Activated CD4-positive, alpha-beta T cell treated with anti-CD3 and anti-CD28 coated beads for 36 hours (primary cell): ENCODE measurements around the gene SEC63. TPM values are rescaled to one million over a fixed set of nuclear protein-coding genes. Genes with fewer than 3 reads are reported as not detected.
"Not testable (repeated sequence)": the region's sequence is repeated elsewhere in the genome, so short reads cannot be mapped to it uniquely, and the experiment has no call there.

Experiments used
- ATAC-seq: fragments of 200-7000 bp; cut with Tn5 transposase; one replicate; pipeline ENCODE4 v1.10.0; 2021; ENCODE audit warnings: mild to moderate bottlenecking, moderate library complexity
- CTCF ChIA-PET: fragments of 350-600 bp; sonication (Branson Sonifier 250); formaldehyde crosslinking; loops from one replicate; lab custom pipeline; 2021; ENCODE audit warnings: antibody characterized with exemption; lab: Charles Lee
- POLR2A ChIA-PET: fragments of 350-600 bp; sonication (Branson Sonifier 250); formaldehyde crosslinking; loops from one replicate; lab custom pipeline; 2021; ENCODE audit warnings: antibody characterized with exemption, inconsistent platforms; lab: Charles Lee
- DNase-seq: peaks from one replicate; pipeline ENCODE4 v3.0.0-alpha.2; 2020
- H3K27ac Mint-ChIP-seq: one replicate; pipeline ENCODE4 v1.8.0; 2021; ENCODE audit warnings: mixed read lengths
- H3K27me3 Mint-ChIP-seq: one replicate; pipeline ENCODE4 v1.8.0; 2021; ENCODE audit warnings: mixed read lengths
- H3K36me3 Mint-ChIP-seq: one replicate; pipeline ENCODE4 v1.8.0; 2021; ENCODE audit warnings: low read depth, mixed read lengths
- H3K4me1 Mint-ChIP-seq: one replicate; pipeline ENCODE4 v1.8.0; 2021; ENCODE audit warnings: mixed read lengths
- H3K4me3 Mint-ChIP-seq: one replicate; pipeline ENCODE4 v1.8.0; 2021; ENCODE audit warnings: mild to moderate bottlenecking, moderate library complexity, mixed read lengths
- H3K9me3 Mint-ChIP-seq: one replicate; pipeline ENCODE4 v1.8.0; 2021; ENCODE audit warnings: low read depth, mixed read lengths
- intact Hi-C, 2 experiments: fragments of 100-400 bp; cut with DNase I in 1 of 2; cut with micrococcal nuclease in 1 of 2; formaldehyde crosslinking; loops; one replicate each; pipeline versions ENCODE4 v1.14.2 to v1.15.1; 2022 to 2024; cut with DNase I, micrococcal nuclease
- total RNA-seq, 2 experiments: library from RNA; stranded (reverse); gene quantifications; one replicate each; pipeline ENCODE4 v1.2.3, GENCODE V29; 2021

The SEC63 gene
- total RNA-seq, 2 experiments from 2014 or later = 98.7 to 100 TPM

DNA sequence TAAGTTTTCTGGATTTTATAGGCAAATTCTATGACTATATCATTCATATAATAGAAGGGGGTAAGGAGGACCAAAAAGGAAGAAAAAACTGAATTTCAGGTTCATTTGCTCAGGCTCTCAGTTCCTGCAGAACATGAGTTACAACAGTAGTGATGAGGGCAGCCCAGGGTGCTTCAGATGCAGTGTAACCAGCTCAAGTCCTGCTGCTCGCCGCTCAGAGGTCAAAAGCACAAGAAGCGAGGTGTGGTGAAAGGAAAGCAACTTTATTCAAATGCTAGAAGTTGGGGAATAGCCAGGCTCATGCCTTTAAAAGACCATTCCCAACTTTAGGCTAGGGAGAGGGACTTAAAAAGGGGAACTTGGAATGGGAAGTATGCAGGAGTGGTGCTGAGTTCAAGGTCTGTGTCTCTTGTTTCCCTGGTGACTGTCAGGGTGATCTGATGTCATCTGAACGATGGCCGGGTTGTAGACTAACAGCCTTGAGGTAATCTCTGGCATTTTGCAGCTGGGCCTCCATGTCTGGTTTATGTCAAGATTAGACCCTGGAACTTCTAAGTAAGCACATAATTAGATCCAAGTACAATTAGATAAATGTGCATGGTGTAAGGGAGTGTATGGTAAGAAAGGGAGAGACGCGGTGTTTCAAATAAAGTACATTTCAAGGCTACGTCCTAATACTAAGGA is 14.5 kb upstream of the SEC63 start:
- Mint-ChIP-seq H3K27me3 (no peaks in the 10 kb centered on the region), H3K4me1 (no peaks in the 10 kb centered on the region), H3K9me3 (no peaks in the 10 kb centered on the region), H3K27ac (no peak overlapping the region), H3K4me3 (no peak overlapping the region), H3K36me3 (no peaks in the 10 kb centered on the region)
- ATAC-seq = no peak
- intact Hi-C loops = loop anchor here in 1 of 2 experiments (10.0 kb wide), 1 partner anchor 552 kb away; no protein-coding TSS in a partner anchor
- ChIA-PET POLR2A (no interaction called here), CTCF (interaction anchor here (0.6 to 0.8 kb wide), 2 partner anchors 29 to 354 kb away, joined by 3 to 4 read pairs; no protein-coding TSS in a partner anchor)
- DNase-seq = no peak

DNA sequence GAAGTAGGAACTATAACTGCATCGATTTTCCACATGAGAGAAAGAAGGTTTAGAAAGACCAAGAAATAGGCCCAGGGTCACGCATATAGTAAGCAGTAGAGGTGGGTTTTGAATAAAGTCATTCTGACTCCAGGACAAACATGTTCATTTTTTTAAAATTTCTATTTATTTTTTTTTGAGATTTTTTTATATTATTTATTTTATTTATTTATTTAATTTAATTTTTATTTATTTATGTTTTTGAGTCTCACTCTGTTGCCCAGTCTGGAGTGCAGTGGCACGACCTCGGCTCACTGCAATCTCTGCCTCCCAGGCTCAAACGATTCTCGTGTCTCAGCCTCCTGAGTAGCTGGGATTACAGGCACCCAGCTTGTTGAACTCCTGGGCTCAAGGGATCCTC is 13.2 kb upstream of the SEC63 start:
- POLR2A ChIA-PET = no interaction called here
- no peaks in the 10 kb centered on the region for H3K4me1 Mint-ChIP-seq
- no peak for DNase-seq
- no peaks in the 10 kb centered on the region for H3K27me3 Mint-ChIP-seq
- H3K9me3 Mint-ChIP-seq = no peaks in the 10 kb centered on the region
- ATAC-seq = no peak
- no peak overlapping the region for H3K4me3 Mint-ChIP-seq
- CTCF ChIA-PET = interaction anchor here (0.6 to 0.7 kb wide), 2 partner anchors 41 to 859 kb away, joined by 3 to 4 read pairs; no protein-coding TSS in a partner anchor
- intact Hi-C loops = loop anchor here in 1 of 2 experiments (10.0 kb wide), 1 partner anchor 554 kb away; no protein-coding TSS in a partner anchor
- no peaks in the 10 kb centered on the region for H3K36me3 Mint-ChIP-seq
- H3K27ac Mint-ChIP-seq = no peak overlapping the region

DNA sequence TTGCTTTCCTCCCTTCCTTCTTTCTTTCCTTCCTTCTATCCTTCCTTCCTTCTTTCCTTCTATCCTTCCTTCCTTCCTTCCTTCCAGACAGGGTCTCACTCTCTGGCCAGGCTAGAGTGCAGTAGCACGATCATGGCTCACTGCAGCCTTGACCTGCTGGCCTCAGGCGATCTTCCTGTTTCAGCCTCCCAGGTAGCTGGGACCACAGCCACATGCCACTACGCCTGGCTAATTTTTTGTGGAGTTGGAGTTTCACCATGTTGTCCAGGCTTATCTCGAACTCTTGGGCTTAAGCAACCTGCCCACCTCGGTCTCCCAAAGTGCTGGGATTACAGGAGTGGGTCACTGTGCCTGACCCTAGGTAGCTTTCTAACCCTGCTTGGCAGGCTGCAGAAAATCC is 12.2 kb upstream of the SEC63 start:
- Mint-ChIP-seq H3K27me3 (no peaks in the 10 kb centered on the region), H3K4me3 (no peak overlapping the region), H3K27ac (no peak overlapping the region), H3K9me3 (no peaks in the 10 kb centered on the region), H3K36me3 (no peaks in the 10 kb centered on the region), H3K4me1 (peaks cover 4% of the 10 kb centered on the region)
- POLR2A ChIA-PET = no interaction called here
- intact Hi-C loops = loop anchor here in 1 of 2 experiments (10.0 kb wide), 1 partner anchor 555 kb away; no protein-coding TSS in a partner anchor
- CTCF ChIA-PET = no interaction called here
- ATAC-seq (no peak), DNase-seq (no peak)

DNA sequence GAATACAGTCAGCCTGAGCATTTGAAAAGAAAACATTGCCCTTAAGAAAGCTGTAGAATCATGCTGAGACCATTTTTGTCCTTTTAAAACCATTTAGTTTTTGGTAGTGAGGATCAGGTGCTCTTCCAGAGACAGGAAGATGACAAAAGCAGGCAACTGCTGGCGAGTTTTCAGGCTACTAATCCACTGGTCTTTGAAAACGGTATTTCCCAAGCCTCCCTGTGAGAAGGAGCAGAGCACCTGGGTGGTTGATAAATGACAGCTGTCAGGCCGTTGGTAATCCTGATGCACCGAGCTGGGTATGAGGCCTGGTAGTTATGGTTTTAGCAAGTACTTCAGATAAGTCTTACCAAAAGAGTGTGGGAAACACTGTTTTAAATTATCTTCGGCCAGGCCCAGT is 10.1 kb upstream of the SEC63 start:
- intact Hi-C loops = loop anchor here in 1 of 2 experiments (10.0 kb wide), 2 partner anchors 877 to 907 kb away; partner anchors contain the start of gene ARMC2
- H3K36me3 Mint-ChIP-seq = no peaks in the 10 kb centered on the region
- H3K4me3 Mint-ChIP-seq = no peak overlapping the region
- POLR2A ChIA-PET = no interaction called here
- no peak for ATAC-seq
- H3K9me3 Mint-ChIP-seq = no peaks in the 10 kb centered on the region
- no peak overlapping the region for H3K27ac Mint-ChIP-seq
- no peaks in the 10 kb centered on the region for H3K27me3 Mint-ChIP-seq
- CTCF ChIA-PET = interaction anchor here (0.6 kb wide), 1 partner anchor 33 kb away, joined by 3 read pairs; no protein-coding TSS in a partner anchor
- H3K4me1 Mint-ChIP-seq = peaks cover 22% of the 10 kb centered on the region
- DNase-seq = no peak

DNA sequence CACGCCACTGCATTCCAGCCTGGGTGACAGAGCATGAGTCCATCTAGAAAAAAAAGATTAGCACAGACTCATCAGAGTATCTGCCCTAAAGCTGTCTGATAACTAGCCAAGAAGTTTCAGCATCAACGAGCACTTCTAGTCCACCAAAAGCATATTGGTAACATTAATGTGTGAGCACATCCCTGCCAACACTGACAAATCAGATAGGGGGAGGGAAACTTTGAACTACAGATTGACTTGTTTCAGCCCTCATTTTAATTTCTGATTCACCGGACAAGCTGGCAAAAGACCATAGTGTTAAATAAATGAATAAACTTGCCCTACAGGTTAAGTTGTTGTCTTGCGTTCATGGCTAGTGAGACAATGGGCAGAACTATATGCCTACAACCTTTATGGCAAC is 7.7 kb upstream of the SEC63 start:
- no peak for DNase-seq
- intact Hi-C loops = loop anchor here (2.0 to 10.0 kb wide), 4 partner anchors 141 to 1043 kb away; partner anchors contain the start of genes ARMC2 (in 1 of the 2) and SCML4 (in 1 of the 2)
- Mint-ChIP-seq H3K9me3 (no peaks in the 10 kb centered on the region), H3K27me3 (no peaks in the 10 kb centered on the region), H3K4me1 (peaks cover 22% of the 10 kb centered on the region), H3K27ac (no peak overlapping the region), H3K4me3 (no peak overlapping the region), H3K36me3 (no peaks in the 10 kb centered on the region)
- ChIA-PET POLR2A (no interaction called here), CTCF (interaction anchor here (0.7 to 1.6 kb wide), 7 partner anchors 13 to 671 kb away, joined by 3 to 6 read pairs (median 4); partner anchors contain the start of gene OSTM1)
- ATAC-seq = no peak

DNA sequence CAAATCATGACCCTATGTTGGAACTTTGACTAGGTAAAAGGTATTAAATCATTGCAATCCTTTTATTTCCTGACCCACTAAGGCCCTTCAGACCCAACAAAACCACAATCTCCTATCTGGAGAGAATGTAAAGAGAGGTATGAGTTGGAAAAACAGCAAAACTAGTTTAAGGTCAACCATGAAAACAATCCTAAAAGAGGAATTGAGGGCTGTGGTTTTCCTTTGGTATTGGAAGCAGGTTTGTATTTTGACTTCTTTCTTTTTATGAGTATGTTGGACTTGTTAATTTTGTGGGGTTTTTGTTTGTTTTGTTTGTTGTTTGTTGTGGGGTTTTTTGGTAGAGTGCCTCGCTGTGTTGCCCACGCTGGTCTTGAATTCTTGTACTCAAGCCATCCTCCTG is 4.7 kb upstream of the SEC63 start:
- POLR2A ChIA-PET = no interaction called here

DNA sequence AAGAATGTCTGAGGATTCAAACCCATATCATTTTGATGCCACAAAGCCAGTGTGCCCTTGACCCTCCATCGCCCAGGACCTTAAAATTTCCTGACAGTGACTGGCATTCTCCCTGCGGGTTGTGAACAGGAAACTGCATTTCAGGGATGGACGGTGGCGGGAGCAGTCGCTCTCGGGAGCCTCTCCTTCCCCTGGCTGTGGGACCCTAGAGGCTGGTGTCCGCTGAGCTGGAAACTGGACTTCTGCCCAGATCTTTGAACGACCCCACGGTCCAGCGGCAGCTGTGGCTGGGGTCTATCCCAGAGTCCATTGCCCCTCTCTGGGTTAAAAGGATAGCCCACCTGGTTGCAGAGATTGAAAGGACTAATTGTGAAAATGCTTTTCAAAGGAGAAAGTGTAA is 1.4 kb upstream of the SEC63 start:
- Mint-ChIP-seq H3K27ac (peak overlapping the region; percentile 13), H3K9me3 (no peaks in the 10 kb centered on the region), H3K4me3 (peak overlapping the region; percentile 100), H3K36me3 (peaks cover 26% of the 10 kb centered on the region), H3K27me3 (peaks cover 2% of the 10 kb centered on the region), H3K4me1 (peaks cover 46% of the 10 kb centered on the region)
- intact Hi-C loops = loop anchor here (2.0 to 10.0 kb wide), 8 partner anchors 115 to 1445 kb away; partner anchors contain the start of genes AFG1L (in 2 of the 2), BEND3 (in 1 of the 2) and OSTM1 (in 1 of the 2)
- no peak for ATAC-seq
- DNase-seq = no peak
- POLR2A ChIA-PET = no interaction called here
- CTCF ChIA-PET = no interaction called here

More for the DNA sequence above, 4.7 kb upstream of the SEC63 start:
- intact Hi-C loops = loop anchor here in 1 of 2 experiments (10.0 kb wide), 2 partner anchors 882 to 912 kb away; partner anchors contain the start of gene ARMC2
- Mint-ChIP-seq H3K27ac (no peak overlapping the region), H3K9me3 (no peaks in the 10 kb centered on the region), H3K4me3 (no peak overlapping the region), H3K4me1 (peaks cover 38% of the 10 kb centered on the region), H3K36me3 (no peaks in the 10 kb centered on the region), H3K27me3 (peaks cover 2% of the 10 kb centered on the region)
- CTCF ChIA-PET = no interaction called here
- no peak for DNase-seq
- ATAC-seq = no peak

DNA sequence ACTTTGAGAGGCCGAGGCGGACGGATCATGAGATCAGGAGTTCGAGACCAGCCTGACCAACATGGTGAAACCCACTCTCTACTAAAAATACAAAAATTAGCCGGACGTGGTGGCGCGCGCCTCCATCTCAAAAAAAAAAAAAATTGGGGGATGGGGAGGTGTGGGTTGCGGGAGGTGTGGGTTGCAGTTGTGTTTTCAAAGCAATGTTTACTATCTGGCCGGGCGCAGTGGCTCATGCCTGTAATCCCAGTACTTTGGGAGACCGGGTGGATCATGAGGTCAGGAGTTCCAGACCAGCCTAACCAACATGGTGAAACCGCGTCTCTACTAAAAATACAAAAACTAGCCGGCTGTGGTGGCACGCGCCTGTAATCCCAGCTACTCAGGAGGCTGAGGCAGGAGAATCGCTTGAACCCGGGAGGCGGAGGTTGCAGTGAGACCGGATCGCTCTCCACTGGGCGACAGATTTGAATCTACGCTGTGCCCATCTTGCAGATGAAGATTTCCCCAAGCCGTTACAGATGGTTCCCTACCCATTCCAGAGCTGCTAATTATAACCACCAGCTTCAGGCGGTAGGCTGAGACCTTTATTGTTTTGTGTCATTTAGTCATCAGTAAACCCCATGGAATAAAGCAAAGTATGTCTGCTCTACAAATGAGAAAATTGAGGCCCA is 818 bp upstream of the SEC63 start:
- H3K4me1 Mint-ChIP-seq = peaks cover 43% of the 10 kb centered on the region
- ChIA-PET POLR2A (interaction anchor here (1.2 to 1.3 kb wide), 2 partner anchors 15 to 246 kb away, joined by 3 to 5 read pairs; no protein-coding TSS in a partner anchor), CTCF (interaction anchor here (0.6 to 0.7 kb wide), 2 partner anchors 138 to 1280 kb away, joined by 3 read pairs; no protein-coding TSS in a partner anchor)
- peaks cover 28% of the 10 kb centered on the region for H3K36me3 Mint-ChIP-seq
- DNase-seq, H3K9me3 Mint-ChIP-seq, H3K27me3 Mint-ChIP-seq, ATAC-seq: not testable (repeated sequence)
- H3K4me3 Mint-ChIP-seq = peak overlapping the region; percentile 100
- intact Hi-C loops = loop anchor here (1.0 to 10.0 kb wide), 15 partner anchors 115 to 1444 kb away; partner anchors contain the start of genes AFG1L (in 2 of the 2), OSTM1 (in 2 of the 2), BEND3 (in 1 of the 2) and CD164 (in 1 of the 2)
- peak overlapping the region; percentile 70 for H3K27ac Mint-ChIP-seq

DNA sequence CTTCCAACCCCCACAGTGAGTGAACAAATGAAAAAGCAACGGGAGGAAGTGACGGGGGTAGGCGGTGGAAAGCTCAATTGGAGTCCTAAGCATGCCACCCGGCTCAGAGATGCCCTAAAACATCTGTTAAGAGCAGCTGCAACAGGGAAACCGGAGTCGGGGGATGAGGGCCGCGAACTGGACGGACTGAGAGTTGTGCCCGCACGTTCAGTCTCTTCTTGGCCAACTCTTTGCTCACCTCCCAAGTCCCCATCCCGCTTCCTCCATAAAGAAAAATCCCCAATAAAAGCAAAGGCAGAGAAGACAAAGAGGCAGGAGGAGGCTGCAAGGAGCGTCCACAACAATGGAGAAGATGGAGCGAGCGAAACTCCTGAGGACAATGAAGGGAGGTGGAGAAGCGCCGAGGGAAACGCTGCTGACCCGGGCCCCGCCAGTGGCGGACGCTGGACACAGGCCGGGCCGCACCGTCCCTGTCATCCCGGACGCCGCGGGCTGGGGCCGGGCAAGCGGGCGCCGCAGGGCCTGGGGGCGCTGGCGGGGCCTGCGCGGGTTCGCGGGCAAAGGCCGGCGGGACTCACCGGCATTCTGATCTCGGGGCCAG is 600 bp downstream of the SEC63 start:
- Mint-ChIP-seq H3K9me3 (no peaks in the 10 kb centered on the region), H3K4me3 (peak overlapping the region; percentile 100), H3K27me3 (peaks cover 2% of the 10 kb centered on the region), H3K36me3 (peaks cover 30% of the 10 kb centered on the region), H3K4me1 (peaks cover 39% of the 10 kb centered on the region), H3K27ac (peak overlapping the region; percentile 99)
- ATAC-seq = peak; percentile 58
- CTCF ChIA-PET = interaction anchor here (0.5 to 1.0 kb wide), 6 partner anchors 14 to 221 kb away, joined by 3 to 4 read pairs (median 3); no protein-coding TSS in a partner anchor
- intact Hi-C loops = loop anchor here (2.0 to 10.0 kb wide), 10 partner anchors 41 to 1525 kb away; partner anchors contain the start of genes AFG1L (in 1 of the 2), BEND3 (in 1 of the 2), OSTM1 (in 1 of the 2) and ZBTB24 (in 1 of the 2)
- POLR2A ChIA-PET = interaction anchor here (0.6 to 1.4 kb wide), 6 partner anchors 10 to 245 kb away, joined by 3 to 5 read pairs (median 3); no protein-coding TSS in a partner anchor
- DNase-seq = peak; percentile 82

DNA sequence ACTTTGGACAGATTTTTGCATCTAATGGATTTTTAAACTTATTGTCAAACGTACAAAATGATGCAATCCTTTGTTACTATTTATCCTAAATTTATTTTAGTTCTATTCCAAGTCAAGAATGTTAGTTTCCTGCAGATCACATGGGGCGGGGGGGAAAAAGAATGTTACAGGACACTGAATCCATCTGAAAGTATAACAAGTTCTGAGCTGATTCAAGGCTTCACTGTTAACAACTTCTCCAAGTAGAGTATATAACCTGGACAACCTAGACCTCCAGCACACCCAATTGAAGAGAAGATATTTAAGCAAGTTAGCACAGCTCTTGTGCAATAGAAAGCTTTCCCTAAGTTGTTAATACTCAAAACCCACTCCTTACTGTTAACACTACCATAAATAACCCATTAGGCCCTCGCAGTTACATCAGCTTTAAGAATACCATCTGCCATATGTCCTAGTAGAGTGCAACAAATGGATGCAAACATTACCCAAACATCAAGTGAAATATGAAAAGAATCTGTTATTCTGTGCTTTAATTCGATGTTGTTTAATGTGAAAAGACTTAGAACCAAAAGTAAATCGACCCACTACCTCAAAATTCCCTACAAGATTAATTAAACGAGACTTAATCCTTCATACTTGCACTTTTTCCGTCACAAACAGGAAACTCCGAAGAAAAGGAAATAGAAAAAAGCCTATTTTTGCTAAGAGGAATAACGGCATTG is 1.3 kb downstream of the SEC63 start:
- Mint-ChIP-seq H3K9me3 (no peaks in the 10 kb centered on the region), H3K27me3 (peaks cover 2% of the 10 kb centered on the region), H3K36me3 (peaks cover 30% of the 10 kb centered on the region), H3K4me1 (peaks cover 44% of the 10 kb centered on the region), H3K4me3 (peak overlapping the region; percentile 100), H3K27ac (peak overlapping the region; percentile 99)
- intact Hi-C loops = loop anchor here (2.0 to 10.0 kb wide), 10 partner anchors 40 to 1526 kb away; partner anchors contain the start of genes AFG1L (in 1 of the 2), BEND3 (in 1 of the 2), OSTM1 (in 1 of the 2) and ZBTB24 (in 1 of the 2)
- CTCF ChIA-PET = interaction anchor here (0.5 to 1.0 kb wide), 6 partner anchors 9 to 129 kb away, joined by 3 to 4 read pairs (median 3); no protein-coding TSS in a partner anchor
- DNase-seq (no peak), ATAC-seq (no peak)
- POLR2A ChIA-PET = interaction anchor here (1.1 to 1.4 kb wide), 2 partner anchors 10 to 231 kb away, joined by 3 to 4 read pairs; no protein-coding TSS in a partner anchor
